SK-N-MC (cell line): ENCODE results near the gene BRMS1L.
A peak's percentile ranks its signal among the peaks of the same experiment; 100 is the strongest.

Experiments
- DNase-seq: peaks from one replicate; pipeline ENCODE4 v3.0.0-alpha.2; 2011; ENCODE audit warnings: low read depth, low spot score
- H3K27ac ChIP-seq: fragments of 200-600 bp; sonication (generic); 2 replicates; pipeline ENCODE4 v1.5.1; 2016; ENCODE audit warnings: mixed run types
- H3K36me3 ChIP-seq: fragments of 200-600 bp; sonication (generic); 2 replicates; pipeline ENCODE4 v1.6.1; 2017; ENCODE audit warnings: antibody characterized with exemption, low read length, mixed read lengths; ENCODE audit not compliant: insufficient read depth
- H3K4me3 ChIP-seq: fragments of 200-600 bp; sonication (generic); 2 replicates; pipeline ENCODE4 v1.5.1; 2016
- H3K9ac ChIP-seq: fragments of 200-600 bp; sonication (generic); 2 replicates; pipeline ENCODE4 v1.8.0; 2017; ENCODE audit warnings: mixed run types, mixed read lengths; ENCODE audit not compliant: insufficient read length
- H3K9me3 ChIP-seq: fragments of 200-600 bp; sonication (generic); 2 replicates; pipeline ENCODE4 v1.6.1; 2017; ENCODE audit warnings: low read depth, mild to moderate bottlenecking, antibody characterized with exemption, low read length, moderate library complexity, mixed read lengths
- EZH2 ChIP-seq: fragments of 200-600 bp; sonication (generic); IDR thresholded peaks from one replicate; pipeline ENCODE4 v1.6.1; 2017; ENCODE audit warnings: antibody characterized with exemption
- FOXP2 ChIP-seq: optimal IDR thresholded peaks from 2 replicates; pipeline ENCODE3; 2011; ENCODE audit warnings: mild to moderate bottlenecking, moderate library complexity; ENCODE audit not compliant: insufficient read depth; ENCODE audit errors: extremely low read length, control extremely low read depth
- POLR2AphosphoS5 ChIP-seq: IDR thresholded peaks from 2 replicates; pipeline ENCODE4 v1.6.1; 2012; ENCODE audit warnings: mild to moderate bottlenecking, low read depth, low read length, borderline replicate concordance

Gene BRMS1L

DNA sequence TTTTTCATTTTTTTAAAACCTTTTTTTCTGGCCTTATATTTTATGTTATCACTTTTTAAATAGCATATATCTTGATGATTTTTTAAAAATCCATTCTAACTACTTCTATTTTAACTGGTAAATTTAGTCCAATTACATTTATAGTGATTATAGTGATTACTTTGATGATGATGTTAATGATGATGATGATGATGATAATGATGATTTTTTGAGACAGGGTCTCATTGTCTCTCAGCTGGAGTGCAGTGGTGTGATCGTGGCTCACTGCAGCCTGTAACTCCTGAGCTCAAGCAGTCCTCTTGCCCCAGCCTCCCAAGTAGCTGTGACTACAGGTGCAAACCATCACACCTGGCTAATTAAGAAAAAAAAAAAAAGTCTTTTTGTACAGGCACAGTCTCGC, 27.1 kb downstream of the BRMS1L start:
- TF ChIP-seq EZH2 (no peak), POLR2AphosphoS5 (no peak), FOXP2 (no peak)
- H3K4me3 ChIP-seq = no peak overlapping the region

DNA sequence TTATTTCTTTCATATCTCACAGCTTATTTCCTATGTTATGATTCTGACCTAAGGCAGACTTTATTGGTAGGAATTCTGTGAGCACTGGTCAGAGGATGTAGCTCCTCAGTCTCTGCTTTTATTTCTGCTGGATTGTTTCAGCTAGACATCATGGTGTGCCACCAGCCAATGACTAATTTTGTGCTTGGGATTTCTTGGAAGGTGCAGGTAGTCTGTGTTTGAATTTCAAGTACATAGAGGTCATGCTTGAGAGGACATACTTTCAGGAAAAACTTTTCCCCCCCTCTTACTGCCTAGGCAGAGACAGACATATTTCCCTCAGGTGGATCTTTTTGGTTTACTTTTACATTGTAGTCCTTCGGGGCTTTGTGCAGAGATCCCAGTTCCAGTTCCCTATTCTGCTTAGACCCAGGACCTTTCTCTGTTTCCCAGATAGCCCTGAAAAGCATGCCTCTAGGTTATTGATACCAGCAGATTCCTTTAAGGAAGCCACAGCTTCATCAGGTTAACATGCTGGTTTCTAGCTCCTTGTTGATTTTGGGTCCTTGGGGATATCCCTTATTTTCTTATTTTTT, 28.6 kb downstream of the BRMS1L start:
- Histone ChIP-seq H3K4me3 (no peak overlapping the region), H3K9me3 (no peaks in the 10 kb centered on the region), H3K36me3 (peaks cover 36% of the 10 kb centered on the region), H3K27ac (no peak overlapping the region), H3K9ac (no peak overlapping the region)
- TF ChIP-seq EZH2 (no peak), POLR2AphosphoS5 (no peak), FOXP2 (no peak)
- DNase-seq = no peak

More for the DNA sequence above, 27.1 kb downstream of the BRMS1L start:
- H3K9me3 ChIP-seq = no peaks in the 10 kb centered on the region
- peaks cover 40% of the 10 kb centered on the region for H3K36me3 ChIP-seq
- no peak overlapping the region for H3K27ac ChIP-seq
- DNase-seq = no peak
- no peak overlapping the region for H3K9ac ChIP-seq

DNA sequence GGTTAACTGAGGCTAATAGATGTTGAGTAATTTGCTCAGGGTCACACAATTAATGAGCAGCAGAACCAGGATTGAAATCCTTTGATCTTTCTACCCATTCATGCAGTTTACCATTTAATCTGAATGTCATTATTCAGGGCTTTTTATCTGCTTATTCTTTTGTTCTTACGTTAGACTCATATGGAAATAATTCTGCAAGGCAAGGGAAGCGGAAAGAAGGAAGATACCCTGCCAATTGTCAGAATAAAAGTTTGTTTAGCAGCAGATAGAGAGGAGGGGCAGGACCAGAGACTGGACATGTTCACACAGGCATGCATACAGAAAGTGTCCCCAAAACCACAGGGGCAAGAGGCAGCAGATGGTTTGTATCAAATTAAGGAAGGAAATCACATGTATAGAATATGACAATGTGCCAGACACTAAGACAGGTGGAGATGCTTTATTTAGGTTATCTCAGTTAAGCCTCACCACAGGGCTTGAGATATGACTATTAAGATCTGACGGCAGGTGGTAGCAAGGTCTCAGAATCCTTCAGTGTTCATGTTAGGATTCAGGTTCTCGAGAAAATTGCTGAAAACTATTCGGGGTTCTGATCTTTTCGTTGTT, 29.8 kb downstream of the BRMS1L start:
- Histone ChIP-seq H3K4me3 (no peak overlapping the region), H3K9ac (no peak overlapping the region), H3K27ac (0 out of 2 replicates have a peak overlapping the region, but pooled peaks have one; percentile 23), H3K9me3 (no peaks in the 10 kb centered on the region), H3K36me3 (peaks cover 26% of the 10 kb centered on the region)
- DNase-seq = no peak
- TF ChIP-seq FOXP2 = no peak
- no peak for TF ChIP-seq POLR2AphosphoS5
- no peak for TF ChIP-seq EZH2

DNA sequence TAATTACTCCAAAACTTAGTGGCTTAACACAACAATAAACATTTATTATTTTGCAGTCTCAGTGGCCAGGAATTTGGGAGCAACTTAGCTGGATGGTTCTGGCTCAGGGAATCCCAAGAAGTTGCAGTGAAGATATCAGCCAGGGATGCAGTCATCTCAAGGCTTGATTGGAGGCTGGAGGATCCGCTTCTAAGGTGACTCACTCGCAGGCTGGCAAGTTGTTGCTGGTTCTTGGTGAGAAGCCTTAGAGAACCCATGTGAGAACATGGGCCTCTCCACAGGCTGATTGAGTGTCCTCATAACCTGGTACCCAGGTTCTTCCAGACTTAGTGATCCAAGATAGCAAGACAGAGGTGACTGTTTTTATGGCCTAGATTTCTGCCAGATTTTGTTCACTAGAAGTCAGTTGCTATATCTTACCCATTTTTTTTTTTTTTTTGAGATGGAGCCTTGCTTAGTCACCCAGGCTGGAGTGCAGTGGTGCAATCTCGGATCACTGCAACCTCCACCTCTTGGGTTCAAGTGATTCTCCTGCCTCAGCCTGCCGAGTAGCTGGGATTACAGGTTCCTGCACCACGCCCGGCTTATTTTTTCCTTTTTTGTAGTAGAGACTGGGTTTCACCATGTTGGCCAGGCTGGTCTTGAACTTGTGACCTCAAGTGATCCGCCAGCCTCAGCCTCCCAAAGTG, 32.5 kb downstream of the BRMS1L start:
- no peak for DNase-seq
- Histone ChIP-seq H3K36me3 (peaks cover 21% of the 10 kb centered on the region), H3K27ac (no peak overlapping the region), H3K9me3 (no peaks in the 10 kb centered on the region), H3K4me3 (no peak overlapping the region), H3K9ac (no peak overlapping the region)
- TF ChIP-seq POLR2AphosphoS5 (no peak), FOXP2 (no peak), EZH2 (no peak)

DNA sequence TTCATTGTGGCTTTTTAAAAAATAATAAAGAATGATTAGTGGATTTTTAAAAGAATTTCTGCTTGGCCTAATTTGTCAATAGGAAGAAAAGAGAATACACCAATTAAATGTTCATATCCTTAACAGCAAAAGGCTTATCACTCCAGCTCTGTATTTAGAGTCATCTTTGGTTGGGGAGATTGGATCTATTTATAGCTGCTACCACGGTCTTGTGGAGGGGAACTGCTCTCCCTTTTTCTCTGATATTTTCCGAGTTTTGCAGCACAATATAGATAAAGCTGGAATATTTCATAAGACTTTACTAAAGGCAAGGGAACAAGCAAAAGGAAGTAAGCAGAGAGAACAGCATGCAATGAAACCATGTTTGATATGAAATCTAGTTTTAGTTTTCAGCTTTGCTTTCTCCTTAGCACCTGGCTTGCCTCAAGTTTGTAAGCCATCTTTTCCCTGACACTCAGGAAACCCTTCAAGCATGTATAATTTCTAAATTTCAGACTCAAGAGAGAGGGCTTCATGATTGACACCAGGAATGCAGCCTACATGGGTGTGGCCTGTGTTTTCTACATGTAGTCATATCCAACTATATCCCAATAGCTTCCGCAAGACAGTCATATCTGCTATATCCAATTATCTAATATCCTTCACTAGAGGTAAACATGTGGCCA, 35.2 kb downstream of the BRMS1L start:
- no peaks in the 10 kb centered on the region for H3K9me3 ChIP-seq
- no peak overlapping the region for H3K4me3 ChIP-seq
- H3K9ac ChIP-seq = no peak overlapping the region
- H3K36me3 ChIP-seq = peaks cover 34% of the 10 kb centered on the region
- no peak overlapping the region for H3K27ac ChIP-seq
- TF ChIP-seq FOXP2 = no peak
- no peak for DNase-seq

DNA sequence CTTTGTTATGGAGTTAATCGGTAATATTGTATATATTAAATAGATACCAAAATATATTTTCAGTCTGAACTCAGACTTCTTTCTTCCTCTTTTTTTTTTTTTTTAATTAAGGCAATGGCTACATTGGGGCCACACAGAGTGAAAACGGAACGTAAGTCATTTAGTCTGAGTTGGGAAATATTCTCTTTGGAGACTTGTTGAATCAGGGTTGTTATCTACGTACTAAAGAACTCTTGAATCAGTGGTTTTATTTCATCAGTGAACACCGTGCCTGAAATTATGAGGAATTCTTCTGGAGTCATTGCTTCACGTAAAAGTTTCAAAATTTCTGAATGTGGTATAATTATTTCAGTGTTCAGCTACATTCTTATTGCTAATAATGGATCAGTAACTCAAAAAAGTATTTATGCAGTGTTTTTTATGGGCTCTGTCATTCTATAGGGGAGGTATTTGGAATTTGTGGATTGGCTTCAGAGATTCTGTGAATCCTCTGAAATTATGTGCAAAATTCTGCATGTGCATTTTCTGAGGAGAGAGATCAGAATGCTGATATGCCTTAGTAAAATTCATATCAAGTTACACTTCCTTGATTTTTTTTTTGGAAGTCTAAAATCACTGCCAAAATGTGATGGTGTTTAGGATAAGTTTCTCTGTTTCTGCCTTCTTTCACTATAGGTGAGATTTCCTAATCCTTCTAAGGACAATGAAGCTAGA, 39.6 kb downstream of the BRMS1L start:
- peak overlapping the region; percentile 93 for H3K27ac ChIP-seq
- H3K9me3 ChIP-seq = no peaks in the 10 kb centered on the region
- TF ChIP-seq FOXP2 = no peak
- TF ChIP-seq EZH2 = no peak
- no peak for TF ChIP-seq POLR2AphosphoS5
- H3K4me3 ChIP-seq = peak overlapping the region; percentile 59
- peaks cover 42% of the 10 kb centered on the region for H3K36me3 ChIP-seq
- no peak for DNase-seq
- H3K9ac ChIP-seq = no peak overlapping the region

DNA sequence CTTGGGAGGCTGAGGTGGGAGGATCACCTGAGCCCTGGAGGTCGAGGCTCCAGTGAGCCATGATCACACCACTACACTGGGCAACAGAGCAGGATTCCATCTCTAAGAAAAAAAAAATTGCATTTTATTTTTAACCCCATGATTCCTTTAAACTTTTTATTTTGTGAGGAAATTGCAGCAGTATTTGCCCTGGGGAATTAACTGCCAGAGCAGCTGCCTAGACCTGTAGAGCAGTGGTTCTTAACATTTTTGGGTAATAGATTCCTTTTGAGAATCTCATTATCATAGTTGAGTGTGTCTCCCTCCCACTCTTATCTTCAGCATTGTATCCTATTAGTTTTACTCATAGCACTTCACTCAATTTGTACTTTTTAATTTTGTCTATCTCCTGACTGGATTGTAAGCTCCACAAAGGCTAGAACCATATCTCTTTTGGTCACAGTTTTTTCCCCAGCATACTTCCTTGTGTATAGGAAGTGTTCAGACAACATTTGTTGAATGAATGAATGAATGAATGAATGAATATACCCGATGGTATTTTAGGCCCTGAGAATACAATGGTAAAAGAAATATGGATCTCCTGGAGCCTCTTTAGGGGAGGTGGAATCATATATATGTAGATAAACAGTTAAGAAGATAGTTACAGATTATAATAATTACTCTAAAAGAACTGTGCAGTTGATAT, 40.6 kb downstream of the BRMS1L start:
- H3K36me3 ChIP-seq = peaks cover 42% of the 10 kb centered on the region
- peak; percentile 67 for DNase-seq
- peak overlapping the region; percentile 27 for H3K9ac ChIP-seq
- H3K9me3 ChIP-seq = no peaks in the 10 kb centered on the region
- H3K27ac ChIP-seq = peak overlapping the region; percentile 93
- TF ChIP-seq EZH2 (no peak), POLR2AphosphoS5 (no peak), FOXP2 (no peak)
- peak overlapping the region; percentile 59 for H3K4me3 ChIP-seq
